OCI-LY1 (cell line): ENCODE measurements around the gene LHX3.
"Not testable (repeated sequence)": the region's sequence is repeated elsewhere in the genome, so short reads cannot be mapped to it uniquely, and the experiment has no call there.

Experiments used
- H2AFZ ChIP-seq: fragments of 200-600 bp; sonication (generic), shearing (Covaris generic); 2 replicates; pipeline ENCODE4 v1.6.0; 2014; ENCODE audit warnings: antibody characterized with exemption, mild to moderate bottlenecking, low read length
- H3F3A ChIP-seq: fragments of 200-600 bp; sonication (generic), shearing (Covaris generic); 2 replicates; pipeline ENCODE4 v1.6.0; 2014; ENCODE audit warnings: mild to moderate bottlenecking, antibody characterized with exemption, low read length, moderate library complexity; ENCODE audit not compliant: insufficient read depth
- H3K27ac ChIP-seq: fragments of 200-600 bp; sonication (generic); 2 replicates; pipeline ENCODE4 v1.5.1; 2014; ENCODE audit warnings: low read length, mixed run types, mild to moderate bottlenecking, low read depth; ENCODE audit not compliant: poor library complexity, severe bottlenecking
- H3K27me3 ChIP-seq: fragments of 200-600 bp; sonication (generic); 2 replicates; pipeline ENCODE4 v1.6.0; 2014; ENCODE audit warnings: antibody characterized with exemption, mild to moderate bottlenecking, low read length, moderate library complexity; ENCODE audit not compliant: insufficient read depth
- H3K36me3 ChIP-seq: fragments of 200-600 bp; sonication (generic); 2 replicates; pipeline ENCODE4 v1.6.1; 2014; ENCODE audit warnings: mild to moderate bottlenecking, antibody characterized with exemption, low read length, moderate library complexity, mixed read lengths; ENCODE audit not compliant: insufficient read depth
- H3K4me1 ChIP-seq: fragments of 200-600 bp; sonication (generic); 2 replicates; pipeline ENCODE4 v1.5.1; 2014; ENCODE audit warnings: mild to moderate bottlenecking, low read length, moderate library complexity; ENCODE audit not compliant: insufficient read depth, severe bottlenecking
- H3K4me2 ChIP-seq: fragments of 200-600 bp; sonication (generic), shearing (Covaris generic); 2 replicates; pipeline ENCODE4 v1.6.1; 2014; ENCODE audit warnings: low read length
- H3K4me3 ChIP-seq: fragments of 200-600 bp; sonication (generic); 2 replicates; pipeline ENCODE4 v1.5.1; 2014; ENCODE audit warnings: low read length, low read depth, mild to moderate bottlenecking, mixed read lengths; ENCODE audit not compliant: poor library complexity, severe bottlenecking
- H3K79me2 ChIP-seq: fragments of 200-600 bp; shearing (Covaris generic); 2 replicates; pipeline ENCODE4 v1.6.1; 2016; ENCODE audit warnings: mixed run types, low read length, mixed read lengths; ENCODE audit not compliant: insufficient read depth
- H3K9ac ChIP-seq: fragments of 200-600 bp; sonication (generic), shearing (Covaris generic); 2 replicates; pipeline ENCODE4 v1.6.1; 2014; ENCODE audit warnings: mild to moderate bottlenecking, low read length, mixed read lengths
- H3K9me2 ChIP-seq: fragments of 200-600 bp; sonication (generic), shearing (Covaris generic); 2 replicates; pipeline ENCODE4 v1.6.1; 2014; ENCODE audit warnings: low read depth, mild to moderate bottlenecking, low read length, mixed read lengths
- H3K9me3 ChIP-seq: fragments of 200-600 bp; shearing (Covaris generic); 2 replicates; pipeline ENCODE4 v1.6.1; 2014; ENCODE audit warnings: low read length, mixed read lengths
- H4K20me1 ChIP-seq: fragments of 200-600 bp; sonication (generic), shearing (Covaris generic); 2 replicates; pipeline ENCODE4 v1.6.0; 2016; ENCODE audit warnings: mild to moderate bottlenecking, low read length; ENCODE audit not compliant: insufficient read depth
- CTCF ChIP-seq: fragments of 200-600 bp; sonication (generic), shearing (Covaris generic); IDR thresholded peaks from 2 replicates; pipeline ENCODE4 v1.5.1; 2017; ENCODE audit warnings: mild to moderate bottlenecking, antibody characterized with exemption, low read length, moderate library complexity, mixed read lengths
- EZH2 ChIP-seq: fragments of 200-600 bp; sonication (generic), shearing (Covaris generic); IDR thresholded peaks from 2 replicates; pipeline ENCODE4 v1.8.0; 2017; ENCODE audit warnings: borderline replicate concordance, mixed run types, mild to moderate bottlenecking, antibody characterized with exemption, low read length, moderate library complexity, mixed read lengths

LHX3 gene

GRCh38 chr9:136238342-136238732 is 33.4 kb upstream of the LHX3 start:
- TF ChIP-seq EZH2 (no peak), CTCF (no peak)
- H3K9ac ChIP-seq, result peak overlapping the region; percentile 40
- H3K4me1 ChIP-seq, result peaks cover 73% of the 10 kb centered on the region
- peaks cover 39% of the 10 kb centered on the region for H3K79me2 ChIP-seq
- no peaks in the 10 kb centered on the region for H3K9me2 ChIP-seq
- no peaks in the 10 kb centered on the region for H3K9me3 ChIP-seq
- H3K4me3 ChIP-seq, result peak overlapping the region; percentile 40
- H3F3A ChIP-seq, result peaks cover 3% of the 10 kb centered on the region; the same call in 1 of the 2 replicates
- H4K20me1 ChIP-seq, result no peaks in the 10 kb centered on the region
- peak overlapping the region; percentile 89 for H3K27ac ChIP-seq
- H3K4me2 ChIP-seq, result peak overlapping the region; percentile 84
- peaks cover 69% of the 10 kb centered on the region for H3K36me3 ChIP-seq
- H3K27me3 ChIP-seq, result no peaks in the 10 kb centered on the region
- no peak overlapping the region for H2AFZ ChIP-seq

- Histone ChIP-seq H3K27ac (peak overlapping the region; percentile 89), H3K9me3 (no peaks in the 10 kb centered on the region), H3K4me3 (peak overlapping the region; percentile 40), H3F3A (no peaks in the 10 kb centered on the region; the same call in 1 of the 2 replicates), H2AFZ (no peak overlapping the region), H3K9me2 (no peaks in the 10 kb centered on the region), H3K9ac (peak overlapping the region; percentile 40; the same call in 1 of the 2 replicates), H3K27me3 (no peaks in the 10 kb centered on the region), H3K4me1 (peaks cover 73% of the 10 kb centered on the region), H3K79me2 (peaks cover 34% of the 10 kb centered on the region), H3K36me3 (peaks cover 72% of the 10 kb centered on the region), H3K4me2 (peak overlapping the region; percentile 84), H4K20me1 (no peaks in the 10 kb centered on the region)
- TF ChIP-seq EZH2, result no peak
- no peak for TF ChIP-seq CTCF
Measured at GRCh38 chr9:136237486-136238341, 32.8 kb upstream of the LHX3 start.

GRCh38 chr9:136236471-136237410 is 31.8 kb upstream of the LHX3 start:
- Histone ChIP-seq H3K4me1 (peaks cover 63% of the 10 kb centered on the region), H3K36me3 (peaks cover 66% of the 10 kb centered on the region), H3K79me2 (peaks cover 24% of the 10 kb centered on the region)
- not testable (repeated sequence) for H3K9me2 ChIP-seq, H3F3A ChIP-seq, H3K9ac ChIP-seq, H3K27me3 ChIP-seq, H2AFZ ChIP-seq, H3K27ac ChIP-seq, H3K4me3 ChIP-seq, H3K9me3 ChIP-seq, H3K4me2 ChIP-seq, H4K20me1 ChIP-seq
